ENCODE results near the gene ZSCAN2.
A peak's percentile ranks its signal among the peaks of the same experiment; 100 is the strongest.
"Not testable (repeated sequence)": the region's sequence is repeated elsewhere in the genome, so short reads cannot be mapped to it uniquely, and the experiment has no call there.

Gene ZSCAN2

DNA sequence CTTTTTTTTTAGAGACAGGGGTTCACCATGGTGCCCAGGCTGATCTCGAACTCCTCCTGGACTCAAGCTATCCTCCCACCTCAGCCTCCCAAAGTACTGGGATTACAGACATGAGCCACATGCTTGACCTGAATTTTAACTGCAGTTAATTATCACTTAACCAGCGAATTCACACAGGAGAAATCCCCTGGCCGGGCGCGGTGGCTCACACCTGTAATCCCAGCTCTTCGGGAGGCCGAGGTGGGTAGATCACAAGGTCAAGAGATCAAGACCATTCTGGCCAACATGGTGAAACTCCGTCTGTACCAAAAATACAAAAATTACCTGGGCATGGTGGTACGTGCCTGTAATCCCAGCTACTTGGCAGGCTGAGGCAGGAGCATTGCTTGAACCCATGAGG, 41.1 kb downstream of the ZSCAN2 start:
- DNase-seq (ENCODE audit: low spot score): not testable (repeated sequence)

DNA sequence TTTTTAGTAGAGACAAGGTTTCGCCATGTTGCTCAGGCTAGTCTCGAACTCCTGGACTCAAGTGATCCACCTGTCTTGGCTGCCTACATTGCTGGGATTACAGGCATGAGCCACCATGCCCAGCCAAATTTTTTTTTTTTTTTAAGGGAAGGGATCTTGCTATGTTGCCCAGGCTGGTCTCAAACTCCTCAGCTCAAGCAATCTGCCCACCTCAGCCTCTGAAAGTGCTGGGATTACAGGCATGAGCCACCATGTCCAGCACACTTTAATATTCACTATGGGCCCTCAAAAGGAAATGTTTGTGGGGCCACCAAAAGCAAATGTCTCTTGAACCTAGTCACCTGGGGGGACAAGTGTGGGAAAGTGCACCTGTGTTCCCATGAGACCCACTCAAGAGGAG, 41.8 kb downstream of the ZSCAN2 start:
- not testable (repeated sequence) for DNase-seq (ENCODE audit: low spot score)

DNA sequence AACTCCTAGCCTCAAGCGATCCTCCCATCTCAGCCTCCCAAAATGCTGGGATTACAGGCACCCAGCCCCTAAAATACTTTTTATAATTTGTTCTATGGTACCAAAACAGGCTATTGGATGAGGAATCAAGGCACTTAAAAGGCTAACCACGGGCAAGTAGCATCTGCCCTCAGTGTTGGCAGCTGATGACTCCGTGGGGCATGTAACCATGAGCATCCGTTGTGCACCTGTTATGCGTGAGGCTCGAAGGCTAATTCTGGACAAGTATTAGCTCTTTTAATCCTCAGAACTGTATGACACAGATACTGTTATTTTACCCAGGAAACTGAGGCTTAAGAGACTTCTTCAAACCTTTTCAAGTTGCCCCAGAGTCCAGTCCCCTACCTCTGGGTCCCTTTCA, 43.0 kb downstream of the ZSCAN2 start:
- no peak for DNase-seq (ENCODE audit: low spot score)

DNA sequence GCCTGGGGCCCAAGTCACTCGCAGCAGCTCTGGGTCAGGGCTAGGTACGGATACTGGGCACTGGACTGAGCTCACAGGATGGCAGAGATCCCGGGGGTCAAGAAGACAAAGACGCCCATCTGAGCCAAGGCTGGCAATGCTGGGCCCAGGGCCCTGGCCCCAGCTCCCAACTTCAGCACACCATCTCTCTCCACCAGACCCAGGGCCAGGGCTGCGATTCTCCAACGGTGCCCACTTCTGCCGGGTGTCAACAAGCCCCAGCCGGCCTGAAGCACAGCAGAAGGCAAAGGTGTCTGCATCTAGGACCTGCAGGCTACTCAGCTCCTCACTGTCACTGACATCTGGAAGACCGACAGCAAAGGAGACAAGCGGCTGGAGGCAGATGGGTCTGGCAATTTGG, 44.7 kb downstream of the ZSCAN2 start:
- no peak for DNase-seq (ENCODE audit: low spot score)

DNA sequence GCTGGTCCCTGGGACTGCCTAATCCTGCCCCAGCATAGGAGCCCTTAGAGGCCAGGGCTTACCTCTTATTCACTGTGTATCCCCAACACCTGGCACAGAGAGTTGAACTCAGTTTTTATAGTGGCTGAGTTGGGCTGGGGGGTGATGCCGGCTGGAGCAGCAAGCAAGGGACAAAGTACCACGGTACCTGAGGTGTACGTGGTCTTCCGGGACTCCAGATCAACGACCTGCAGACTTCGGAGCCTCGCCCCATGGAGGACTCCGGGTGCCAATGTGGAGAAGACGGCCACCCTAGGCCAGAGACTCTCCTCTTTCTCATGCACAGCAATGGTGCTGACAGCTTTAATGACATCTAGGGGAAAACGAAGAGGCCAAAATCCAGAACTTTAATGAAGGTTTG, 45.2 kb downstream of the ZSCAN2 start:
- DNase-seq (ENCODE audit: low spot score): no peak

DNA sequence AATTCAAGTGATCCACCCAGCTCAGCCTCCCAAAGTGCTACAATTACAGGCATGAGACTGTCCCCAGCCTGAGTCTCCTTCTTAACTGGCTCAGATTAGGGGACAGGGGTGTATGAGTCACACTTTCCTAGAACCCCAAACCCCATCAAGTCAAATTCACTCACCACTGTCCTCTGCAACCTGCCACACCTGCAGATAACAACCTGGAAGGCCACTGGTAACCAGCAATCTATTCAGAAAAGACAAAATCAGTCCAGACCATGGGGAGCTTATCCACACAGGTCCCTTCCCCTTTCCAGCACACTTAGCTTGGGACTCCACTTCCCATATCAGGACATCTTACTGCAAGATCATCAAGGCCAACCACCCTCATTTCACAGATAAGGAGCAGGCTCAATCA, 46.9 kb downstream of the ZSCAN2 start:
- no peak for DNase-seq (ENCODE audit: low spot score)

DNA sequence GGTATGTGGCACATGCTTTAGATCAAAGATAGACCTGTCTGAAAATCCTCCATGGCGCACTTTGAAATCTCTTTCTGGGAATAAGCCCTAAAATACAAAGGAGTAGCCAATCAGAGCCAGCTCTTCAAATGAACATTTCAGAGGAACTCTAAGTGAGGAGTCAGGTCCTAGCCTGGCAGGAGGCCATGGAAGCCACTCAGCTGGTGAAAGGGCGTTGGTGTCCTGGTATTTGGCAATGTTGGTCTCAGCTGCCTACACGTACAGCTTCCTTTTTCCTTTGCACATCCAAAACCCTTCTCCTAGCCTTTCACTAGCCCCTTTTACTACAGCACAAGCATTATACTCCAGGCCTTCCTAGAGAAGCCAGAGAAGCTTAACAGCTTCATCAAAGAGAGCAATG, 47.7 kb downstream of the ZSCAN2 start:
- DNase-seq (ENCODE audit: low spot score): no peak

DNA sequence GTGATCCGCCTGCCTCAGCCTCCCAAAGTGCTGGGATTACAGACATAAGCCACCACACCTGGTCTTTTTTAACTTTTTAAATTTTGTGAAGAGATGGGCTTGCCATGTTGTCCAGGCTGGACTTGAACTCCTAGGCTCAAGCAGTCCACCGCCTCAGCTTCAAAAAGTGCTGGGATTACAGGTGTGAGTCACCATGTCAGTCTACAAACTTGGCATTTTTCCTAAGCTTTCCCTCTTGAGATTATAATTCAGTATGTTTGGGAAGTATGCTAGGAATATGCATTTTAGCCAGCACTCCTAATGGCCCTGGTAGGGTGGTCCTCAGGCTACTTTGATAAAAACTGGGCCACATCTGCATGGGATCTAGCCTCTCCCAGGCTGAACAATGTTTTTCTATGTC, 48.9 kb downstream of the ZSCAN2 start:
- no peak for DNase-seq (ENCODE audit: low spot score)

DNA sequence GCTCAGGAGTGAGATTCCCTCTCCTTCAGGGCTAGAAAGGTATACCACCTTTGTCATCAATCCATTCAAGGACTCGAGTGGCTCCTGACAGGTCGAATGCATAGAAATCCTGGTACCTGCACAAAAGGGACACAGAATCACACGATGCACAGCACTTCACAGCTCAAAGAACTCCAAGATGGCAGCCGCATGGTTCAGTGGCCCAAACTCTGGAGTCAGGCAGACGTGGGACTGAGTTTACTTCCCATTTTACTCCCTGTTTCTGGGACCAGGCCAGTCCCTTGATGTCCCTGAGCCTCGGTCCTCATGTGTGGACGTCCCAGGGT, 52.7 kb downstream of the ZSCAN2 start:
- no peak for DNase-seq (ENCODE audit: low spot score)

DNA sequence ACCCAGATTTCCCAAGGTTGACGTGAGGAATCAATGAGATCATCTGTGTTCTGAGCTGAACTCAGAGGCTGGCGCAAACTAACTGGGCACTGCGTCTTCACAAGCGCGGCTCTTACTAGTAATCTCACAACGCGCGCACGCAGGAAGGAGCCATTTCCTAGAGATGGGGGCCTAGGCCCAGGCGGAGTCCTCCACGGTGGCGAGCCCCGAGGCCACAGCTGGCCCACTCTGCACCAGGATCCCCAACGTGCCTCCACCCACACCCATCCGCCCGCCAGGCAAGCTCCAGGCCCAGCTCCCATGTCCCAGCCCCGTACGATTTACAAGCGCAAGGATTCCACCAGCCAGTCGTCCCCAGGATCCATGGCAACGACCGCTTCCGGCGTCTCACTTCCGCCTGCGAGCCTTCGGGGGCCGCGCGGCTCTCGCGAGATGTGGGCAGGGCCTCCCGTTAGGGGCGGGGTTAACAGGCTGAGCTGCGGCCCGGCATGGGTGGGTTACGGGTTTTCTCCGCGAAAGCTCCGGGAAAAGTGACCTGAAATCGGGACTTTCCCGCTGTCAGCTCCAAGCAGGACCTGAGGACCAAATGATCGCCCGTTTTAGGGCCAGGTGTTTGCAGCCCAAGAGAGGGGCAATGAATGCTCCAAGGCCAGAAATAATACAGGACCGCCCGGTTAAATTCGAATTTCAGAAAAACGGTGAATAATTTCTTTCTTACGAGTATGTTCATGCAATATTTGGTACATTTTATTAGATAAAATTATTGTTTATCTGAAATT, 53.3 kb downstream of the ZSCAN2 start, which contains the start of gene WDR73:
Gene WDR73 (minus strand): TSS at position 374 of the 779 bp plus-strand sequence. CDS start 9 bp downstream, at position 365.
- DNase-seq (ENCODE audit: low spot score): peak; percentile 94

DNA sequence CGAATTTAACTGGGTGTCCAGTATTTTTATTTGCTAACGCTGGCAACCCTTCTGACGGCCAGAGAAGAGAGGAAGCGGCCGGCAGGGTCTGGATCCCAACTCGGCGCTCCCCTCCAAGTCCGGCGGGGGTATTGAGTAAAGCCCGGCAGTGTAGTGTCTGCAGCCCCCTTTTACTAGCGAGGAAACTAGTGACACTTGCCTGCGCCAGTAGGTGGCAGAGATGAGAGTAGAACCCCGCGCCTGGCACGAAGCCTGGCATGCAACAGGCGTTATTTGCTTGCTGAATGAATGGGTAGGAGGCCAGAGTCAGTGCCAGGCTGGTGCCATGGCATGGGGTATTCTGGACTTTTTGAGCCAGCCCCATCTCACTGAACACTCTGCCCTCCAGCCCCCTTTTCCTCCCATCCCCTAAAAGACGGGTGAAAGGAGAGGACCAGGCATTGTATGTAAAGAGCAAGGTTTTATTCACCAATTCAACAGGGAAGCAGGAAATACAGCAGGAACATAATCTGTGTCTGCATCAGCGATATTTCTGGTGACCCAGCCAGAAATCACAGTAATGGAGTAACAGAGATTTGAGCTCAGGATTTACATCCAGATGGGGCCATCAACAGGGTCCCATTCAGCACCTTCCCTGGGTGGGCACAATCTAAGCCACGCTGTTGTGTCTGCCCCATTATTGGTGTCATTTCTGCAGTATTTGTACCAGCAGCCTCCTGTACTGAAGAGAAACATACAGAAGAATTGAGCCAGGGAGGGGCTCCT, 54.1 kb downstream of the ZSCAN2 start:
- peak; percentile 77 for DNase-seq (ENCODE audit: low spot score)

DNA sequence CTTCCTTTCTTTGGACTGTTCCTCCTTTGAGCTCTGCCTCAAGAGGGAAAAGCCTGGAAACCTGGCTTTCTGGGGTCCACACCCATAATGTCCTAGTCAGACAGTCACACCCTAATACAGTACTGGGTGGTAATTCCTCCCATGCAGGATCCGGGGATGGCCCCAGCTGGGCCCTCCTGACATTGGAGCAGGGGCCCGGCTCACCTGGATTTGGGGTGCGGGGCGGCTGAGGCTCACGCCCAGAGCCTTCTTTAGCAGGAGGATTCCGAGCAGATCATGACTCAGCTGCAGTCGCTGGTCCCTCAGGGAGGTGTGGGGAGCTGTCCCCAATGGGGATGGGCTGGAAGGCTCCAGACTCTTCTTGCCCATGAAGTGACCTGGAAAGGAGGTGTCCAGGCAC, 56.2 kb downstream of the ZSCAN2 start:
- DNase-seq (ENCODE audit: low spot score): no peak

DNA sequence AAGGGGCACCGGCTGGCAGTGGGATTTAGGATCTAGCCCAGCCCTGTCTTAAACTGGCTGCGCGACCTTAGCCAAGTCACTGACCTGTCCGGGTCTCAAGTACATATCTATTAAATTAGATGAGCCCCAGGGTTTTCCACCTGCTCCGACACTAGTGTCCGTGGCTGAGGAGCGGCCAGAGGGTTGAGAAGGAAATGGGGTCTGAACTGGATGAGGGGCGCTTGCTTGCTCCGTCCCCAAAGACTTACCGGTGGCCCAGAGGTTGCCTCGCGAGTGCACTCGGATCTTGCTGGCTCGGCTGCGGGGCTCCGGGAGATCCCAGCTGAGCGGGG, 56.9 kb downstream of the ZSCAN2 start:
- no peak for DNase-seq (ENCODE audit: low spot score)

DNA sequence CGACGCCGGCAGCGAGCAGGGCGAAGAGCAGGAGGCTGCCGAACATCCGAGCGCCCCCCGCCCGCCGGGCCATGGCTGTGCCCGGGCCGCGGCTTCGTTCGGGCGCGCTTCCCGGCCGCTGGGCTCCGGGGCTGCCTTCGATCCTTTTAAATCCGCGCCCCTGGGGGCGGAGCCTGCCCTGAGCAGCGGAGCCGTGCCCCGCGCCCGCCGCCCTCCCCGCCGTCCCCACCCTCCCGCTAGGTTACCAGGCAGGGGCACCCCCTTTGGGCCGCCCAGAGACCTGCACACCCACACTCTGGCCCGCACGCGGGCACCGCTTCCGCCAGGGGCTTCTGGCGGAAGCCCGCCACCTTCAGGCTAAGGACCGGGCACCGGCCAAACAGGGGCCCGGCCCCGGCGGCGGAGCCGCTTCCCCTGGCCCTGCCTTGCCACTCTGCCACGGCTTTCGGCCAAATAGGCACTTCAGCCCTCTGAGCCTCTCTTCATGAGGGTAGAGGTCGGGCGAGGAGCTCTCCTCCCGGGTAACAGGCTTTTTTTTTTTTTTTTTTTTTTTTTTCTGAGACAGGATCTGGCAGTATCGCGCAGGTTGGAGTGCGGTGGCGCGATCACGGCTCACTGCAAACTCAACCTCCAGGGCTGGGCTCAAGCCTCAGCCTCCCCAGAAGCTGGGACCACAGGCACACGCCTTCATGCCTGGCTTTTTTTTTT, 57.4 kb downstream of the ZSCAN2 start, which contains the start of gene NMB:
Gene NMB (minus strand): TSS at position 120 of the 708 bp plus-strand sequence. CDS start 47 bp downstream, at position 73.
- peak; percentile 98 for DNase-seq (ENCODE audit: low spot score)

DNA sequence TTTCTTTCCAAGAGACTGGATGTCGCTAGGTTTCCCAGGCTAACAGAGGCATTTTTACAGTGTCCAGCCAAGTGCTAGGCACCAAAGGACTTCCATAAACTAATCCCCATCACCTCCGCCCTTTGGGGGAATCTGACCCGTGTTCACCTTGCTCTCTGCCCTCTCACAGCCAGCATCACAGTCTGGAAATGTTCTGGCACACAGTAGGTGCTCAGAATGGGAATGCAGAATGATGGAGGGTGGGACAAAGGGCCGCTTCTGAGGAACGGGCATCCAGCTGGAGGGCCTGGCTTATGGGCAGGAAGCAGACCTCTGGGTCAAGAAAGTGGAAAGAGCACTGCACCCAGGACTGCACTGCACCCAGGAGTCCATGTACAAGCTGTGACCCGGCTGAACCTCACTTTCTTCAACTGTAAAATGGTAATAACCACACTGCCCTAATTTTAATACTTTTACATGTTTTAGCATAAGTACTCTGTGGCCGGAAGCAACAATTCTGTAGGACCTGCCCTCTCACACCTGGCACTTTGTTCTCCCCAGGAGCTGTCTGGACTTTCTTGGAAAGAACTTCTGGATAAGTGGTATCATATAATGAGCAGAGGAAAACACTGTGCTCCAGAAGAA, 58.1 kb downstream of the ZSCAN2 start:
- no peak for DNase-seq (ENCODE audit: low spot score)

DNA sequence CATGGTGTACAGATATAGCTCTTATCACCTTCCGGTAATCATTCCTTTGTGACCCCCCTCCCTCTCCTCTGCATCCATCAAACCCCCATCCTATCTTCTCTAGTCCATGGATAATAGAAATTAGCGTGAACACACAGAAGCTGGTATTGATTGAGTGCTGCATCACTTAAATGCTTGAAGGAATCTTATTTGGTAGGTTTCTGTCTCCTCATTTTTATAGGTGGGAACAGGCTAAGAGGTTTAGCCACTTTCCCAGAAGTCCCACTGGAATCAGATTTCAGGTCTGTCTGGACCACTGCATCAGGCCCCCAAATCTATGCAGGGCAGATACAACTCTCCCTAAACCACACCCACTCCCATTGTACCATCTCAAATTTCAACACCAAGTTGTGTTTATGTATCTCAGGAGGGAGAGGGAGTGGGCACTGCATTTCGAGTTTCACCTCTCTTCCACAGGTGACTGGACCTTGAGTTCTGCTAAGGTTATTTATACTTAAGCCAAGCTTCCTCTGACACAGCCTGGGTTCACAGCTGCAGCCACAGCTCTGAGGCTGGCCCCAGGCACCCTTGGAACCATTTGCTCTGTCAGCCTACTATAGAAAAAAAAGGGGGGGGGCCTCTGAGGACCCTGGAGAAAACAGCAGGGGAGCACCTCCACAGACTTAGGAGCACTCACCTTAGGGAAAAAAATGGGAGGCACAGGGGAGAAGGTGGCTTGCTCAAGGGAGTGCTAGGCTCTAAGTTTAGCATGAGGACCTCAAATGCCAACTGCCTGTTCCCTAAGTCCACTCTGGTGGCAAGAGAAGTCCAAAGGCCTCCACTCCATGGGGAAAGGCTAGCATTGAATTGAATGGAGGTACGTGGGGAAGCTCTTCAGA, 59.3 kb downstream of the ZSCAN2 start:
- DNase-seq (ENCODE audit: low spot score): no peak

DNA sequence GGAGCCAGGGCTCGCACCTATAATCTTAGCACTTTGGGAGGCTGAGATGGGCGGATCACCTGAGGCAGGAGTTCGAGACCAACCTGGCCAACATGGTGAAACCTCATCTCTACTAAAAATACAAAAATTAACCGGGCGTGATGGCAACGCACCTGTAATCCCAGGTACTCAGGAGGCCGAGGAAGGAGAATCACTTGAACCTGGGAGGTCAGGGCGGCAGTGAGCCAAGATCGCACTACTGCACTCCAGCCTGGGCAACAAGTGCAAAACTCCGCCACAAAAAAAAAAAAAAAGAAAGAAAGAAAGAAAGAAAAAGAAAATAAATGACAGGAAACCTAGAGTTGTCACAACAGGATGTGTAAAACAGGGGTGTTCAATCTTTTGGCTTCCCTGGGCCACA, 60.2 kb downstream of the ZSCAN2 start:
- DNase-seq (ENCODE audit: low spot score): no peak

DNA sequence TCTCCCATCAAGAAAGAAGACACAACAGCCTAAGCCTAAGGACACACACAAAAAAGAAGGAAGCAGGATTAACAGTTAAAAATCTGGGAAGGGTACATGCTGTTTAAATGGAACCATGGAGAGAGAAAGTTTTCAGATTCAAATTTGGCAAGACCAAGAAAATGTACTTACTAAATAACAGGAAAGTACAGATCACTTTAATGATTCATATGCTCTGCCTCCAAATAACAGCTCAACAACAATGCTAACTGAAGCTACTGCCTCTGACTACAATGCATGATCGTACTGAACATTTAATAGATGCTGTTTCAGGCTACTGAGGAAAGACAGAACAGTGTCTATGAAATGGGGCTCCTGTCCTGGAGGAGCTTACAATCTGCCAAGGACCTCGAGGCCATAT, 65.6 kb downstream of the ZSCAN2 start:
- no peak for DNase-seq (ENCODE audit: low spot score)

DNA sequence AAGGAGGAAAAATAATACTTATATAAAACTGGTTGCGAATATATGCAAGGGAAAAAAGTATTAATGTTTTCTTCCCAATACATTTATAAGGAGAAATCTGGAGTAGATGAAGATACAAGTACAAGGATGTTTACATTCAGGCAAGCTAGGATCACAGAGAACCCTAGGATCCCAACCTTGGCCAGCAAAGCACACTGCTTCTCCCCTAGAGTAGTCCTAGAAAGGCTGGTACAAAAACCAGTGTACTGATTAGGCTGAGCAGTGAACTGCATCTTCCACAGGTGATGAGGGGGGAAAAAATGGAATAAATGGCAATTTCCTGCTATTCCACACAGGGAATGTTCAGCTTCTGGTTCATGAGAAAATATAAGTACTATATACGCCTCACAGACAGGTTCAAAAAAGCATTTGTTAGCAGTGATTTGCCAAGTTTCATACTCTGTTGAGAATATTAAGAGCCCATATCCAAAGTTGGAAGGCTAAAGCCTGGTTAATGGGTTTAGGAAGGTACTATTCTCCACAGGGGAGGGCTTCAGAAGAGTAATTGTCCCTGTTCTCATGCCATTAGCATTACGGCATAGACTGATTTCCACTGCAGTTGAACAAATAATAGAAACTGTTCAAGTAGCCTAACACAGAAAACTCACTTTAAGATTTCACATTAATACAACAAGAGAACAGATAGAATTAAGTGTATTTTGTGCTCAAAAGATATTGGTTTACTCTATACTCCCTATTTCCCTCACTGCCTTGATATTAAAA, 67.6 kb downstream of the ZSCAN2 start:
- no peak for DNase-seq (ENCODE audit: low spot score)

DNA sequence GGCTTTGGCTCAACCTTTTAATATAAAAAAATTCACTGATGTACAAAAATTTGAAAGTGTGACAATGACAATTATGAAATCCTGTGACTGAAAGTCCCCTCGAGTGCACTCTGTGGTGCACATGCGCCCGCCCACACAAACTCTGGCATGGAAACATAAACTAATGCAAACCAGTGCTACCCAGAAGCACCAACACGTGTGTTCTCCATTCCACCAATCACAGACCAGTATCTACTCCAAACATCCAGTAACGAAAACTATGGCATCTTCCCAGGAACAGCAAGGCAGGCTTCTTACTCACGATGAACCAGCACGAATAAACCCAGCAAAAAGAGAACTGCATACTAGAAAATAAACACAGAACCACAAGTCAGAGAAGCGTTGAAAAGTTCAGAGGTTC, 68.9 kb downstream of the ZSCAN2 start:
- DNase-seq (ENCODE audit: low spot score): no peak

DNA sequence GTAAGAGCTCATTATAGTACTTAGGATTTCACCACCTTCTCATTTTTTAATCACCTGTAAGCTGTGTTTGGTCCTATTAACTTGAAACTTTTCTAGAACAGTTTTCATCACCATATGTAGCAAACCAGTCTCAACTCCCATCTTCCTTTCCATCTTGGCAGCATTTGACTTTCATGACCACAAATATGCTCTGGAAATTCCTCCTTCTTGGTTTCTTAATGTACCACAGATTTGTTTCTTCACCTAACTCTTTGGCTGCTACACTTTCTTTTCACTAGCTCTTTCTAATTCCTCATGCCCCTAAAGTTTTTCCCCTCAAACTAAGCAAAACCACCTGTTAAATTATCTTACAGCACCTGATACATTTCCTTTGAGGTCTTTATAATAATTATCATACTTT, 70.4 kb downstream of the ZSCAN2 start:
- no peak for DNase-seq (ENCODE audit: low spot score)

All from HuH-7 (cell line).